GM12892 (cell line): ENCODE data around the gene NEB.

Experiments used
- POLR2A ChIP-seq: IDR thresholded peaks from 2 replicates; pipeline ENCODE4 v1.6.1; 2011; ENCODE audit warnings: low read depth, low read length, control low read depth
- POLR2AphosphoS5 ChIP-seq: IDR thresholded peaks from 2 replicates; pipeline ENCODE4 v1.6.1; 2011; ENCODE audit warnings: low read depth, low read length, control low read depth
- TAF1 ChIP-seq: IDR thresholded peaks from 2 replicates; pipeline ENCODE4 v1.6.1; 2011; ENCODE audit warnings: low read depth, mild to moderate bottlenecking, control low read depth, low read length, borderline replicate concordance

GRCh38 chr2:151570191-151570590 is 164.1 kb downstream of the NEB start:
- TF ChIP-seq POLR2AphosphoS5 (no peak), POLR2A (no peak), TAF1 (no peak)
